22Rv1 (cell line): ENCODE data around the gene EIF3A.

Experiments used
- CTCF ChIP-seq: fragments of 450-650 bp; IDR thresholded peaks from 2 replicates; pipeline ENCODE4 v1.5.1; 2017; ENCODE audit warnings: mild to moderate bottlenecking
- ZFX ChIP-seq: fragments of 450-650 bp; IDR thresholded peaks from 2 replicates; pipeline ENCODE4 v1.6.1; 2017; ENCODE audit warnings: antibody characterized with exemption, borderline replicate concordance

- peak; percentile 30 for TF ChIP-seq CTCF
- no peak for TF ChIP-seq ZFX
Observed at GRCh38 chr10:119028900-119029612, 51.6 kb downstream of the EIF3A start.
